Measurements from ENCODE around the gene MICAL3.
A peak's percentile ranks its signal among the peaks of the same experiment; 100 is the strongest.
"Not testable (repeated sequence)": the region's sequence is repeated elsewhere in the genome, so short reads cannot be mapped to it uniquely, and the experiment has no call there.

Gene MICAL3

DNA sequence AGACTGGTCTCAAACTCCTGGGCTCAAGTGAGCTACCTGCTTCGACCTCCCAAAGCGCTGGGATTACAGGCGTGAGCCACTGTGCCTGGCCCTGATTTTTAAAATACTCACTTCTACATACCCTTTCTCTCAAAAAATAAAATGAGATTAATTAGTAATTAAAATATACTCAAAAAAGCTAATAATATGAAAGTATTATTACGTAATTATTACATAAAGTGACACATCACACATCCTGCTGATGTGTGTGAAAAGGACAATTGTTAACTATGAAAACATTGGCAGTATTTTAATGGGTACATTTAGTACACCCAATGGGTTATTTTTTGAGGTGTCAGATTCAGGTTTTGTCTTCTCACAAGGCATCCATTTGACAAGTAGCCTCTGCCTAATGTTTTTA is 21.4 kb upstream of the MICAL3 start:
- no peaks in the 10 kb centered on the region for H3K27me3 ChIP-seq (ENCODE audit: control insufficient read depth in 1 of 2, insufficient read depth in 2 of 2, low read length in 2 of 2)
- no peak overlapping the region for H3K4me3 ChIP-seq (ENCODE audit: low read depth in 1 of 2, low read length in 2 of 2)
- H3K4me1 ChIP-seq (ENCODE audit: insufficient read depth, low read length) = peaks cover 14% of the 10 kb centered on the region
- no peak overlapping the region for H3K27ac ChIP-seq (ENCODE audit: low read depth, low read length)
- no peaks in the 10 kb centered on the region for H3K36me3 ChIP-seq (ENCODE audit: insufficient read depth, low read length)
- H3K9ac ChIP-seq (ENCODE audit: low read length) = no peak overlapping the region
- H3K9me3 ChIP-seq (ENCODE audit: low read length) = no peaks in the 10 kb centered on the region

- H3K27me3 ChIP-seq (ENCODE audit: control insufficient read depth in 1 of 2, insufficient read depth in 2 of 2, low read length in 2 of 2) = no peaks in the 10 kb centered on the region
- peak overlapping the region; percentile 52 for H3K27ac ChIP-seq (ENCODE audit: low read depth, low read length)
- no peaks in the 10 kb centered on the region for H3K9me3 ChIP-seq (ENCODE audit: low read length)
- H3K36me3 ChIP-seq (ENCODE audit: insufficient read depth, low read length) = no peaks in the 10 kb centered on the region
- H3K4me1 ChIP-seq (ENCODE audit: insufficient read depth, low read length) = peaks cover 4% of the 10 kb centered on the region
- H3K9ac ChIP-seq (ENCODE audit: low read length) = no peak overlapping the region
- no peak overlapping the region for H3K4me3 ChIP-seq (ENCODE audit: low read depth in 1 of 2, low read length in 2 of 2)
These were observed 20.3 kb upstream of the MICAL3 start for GRCh38 chr22:18044548-18045271.

- H3K27ac ChIP-seq (ENCODE audit: low read depth, low read length) = no peak overlapping the region
- H3K9me3 ChIP-seq (ENCODE audit: low read length) = no peaks in the 10 kb centered on the region
- H3K4me1 ChIP-seq (ENCODE audit: insufficient read depth, low read length) = peaks cover 4% of the 10 kb centered on the region
- no peaks in the 10 kb centered on the region for H3K36me3 ChIP-seq (ENCODE audit: insufficient read depth, low read length)
- H3K9ac ChIP-seq (ENCODE audit: low read length) = no peak overlapping the region
- H3K4me3 ChIP-seq (ENCODE audit: low read depth in 1 of 2, low read length in 2 of 2) = no peak overlapping the region
- no peaks in the 10 kb centered on the region for H3K27me3 ChIP-seq (ENCODE audit: control insufficient read depth in 1 of 2, insufficient read depth in 2 of 2, low read length in 2 of 2)
These were observed 18.3 kb upstream of the MICAL3 start for GRCh38 chr22:18042685-18043084.

DNA sequence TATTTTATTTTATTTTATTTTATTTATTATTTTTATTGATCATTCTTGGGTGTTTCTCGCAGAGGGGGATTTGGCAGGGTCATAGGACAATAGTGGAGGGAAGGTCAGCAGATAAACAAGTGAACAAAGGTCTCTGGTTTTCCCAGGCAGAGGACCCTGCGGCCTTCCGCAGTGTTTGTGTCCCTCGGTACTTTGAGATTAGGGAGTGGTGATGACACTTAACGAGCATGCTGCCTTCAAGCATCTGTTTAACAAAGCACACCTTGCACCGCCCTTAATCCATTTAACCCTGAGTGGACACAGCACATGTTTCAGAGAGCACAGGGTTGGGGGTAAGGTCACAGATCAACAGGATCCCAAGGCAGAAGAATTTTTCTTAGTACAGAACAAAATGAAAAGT is 16.5 kb upstream of the MICAL3 start:
- not testable (repeated sequence) for H3K9ac ChIP-seq (ENCODE audit: low read length); H3K27me3 ChIP-seq (ENCODE audit: control insufficient read depth in 1 of 2, insufficient read depth in 2 of 2, low read length in 2 of 2); H3K9me3 ChIP-seq (ENCODE audit: low read length); H3K4me1 ChIP-seq (ENCODE audit: insufficient read depth, low read length); H3K27ac ChIP-seq (ENCODE audit: low read depth, low read length); H3K4me3 ChIP-seq (ENCODE audit: low read depth in 1 of 2, low read length in 2 of 2); H3K36me3 ChIP-seq (ENCODE audit: insufficient read depth, low read length)

GRCh38 chr22:18035751-18036150 is 11.4 kb upstream of the MICAL3 start:
- Histone ChIP-seq H3K4me1 (ENCODE audit: insufficient read depth, low read length) (peaks cover 30% of the 10 kb centered on the region), H3K27me3 (ENCODE audit: control insufficient read depth in 1 of 2, insufficient read depth in 2 of 2, low read length in 2 of 2) (no peaks in the 10 kb centered on the region), H3K36me3 (ENCODE audit: insufficient read depth, low read length) (no peaks in the 10 kb centered on the region), H3K4me3 (ENCODE audit: low read depth in 1 of 2, low read length in 2 of 2) (no peak overlapping the region), H3K27ac (ENCODE audit: low read depth, low read length) (no peak overlapping the region), H3K9me3 (ENCODE audit: low read length) (no peaks in the 10 kb centered on the region), H3K9ac (ENCODE audit: low read length) (no peak overlapping the region)

- H3K27me3 ChIP-seq (ENCODE audit: control insufficient read depth in 1 of 2, insufficient read depth in 2 of 2, low read length in 2 of 2) = no peaks in the 10 kb centered on the region
- H3K36me3 ChIP-seq (ENCODE audit: insufficient read depth, low read length) = no peaks in the 10 kb centered on the region
- no peak overlapping the region for H3K9ac ChIP-seq (ENCODE audit: low read length)
- peaks cover 30% of the 10 kb centered on the region for H3K4me1 ChIP-seq (ENCODE audit: insufficient read depth, low read length)
- H3K27ac ChIP-seq (ENCODE audit: low read depth, low read length) = peak overlapping the region; percentile 19
- no peaks in the 10 kb centered on the region for H3K9me3 ChIP-seq (ENCODE audit: low read length)
- no peak overlapping the region for H3K4me3 ChIP-seq (ENCODE audit: low read depth in 1 of 2, low read length in 2 of 2)
These were observed 9.7 kb upstream of the MICAL3 start for GRCh38 chr22:18034076-18034475.

GRCh38 chr22:18033204-18033998 is 9.0 kb upstream of the MICAL3 start:
- Histone ChIP-seq H3K4me3 (ENCODE audit: low read depth in 1 of 2, low read length in 2 of 2) (no peak overlapping the region), H3K27ac (ENCODE audit: low read depth, low read length) (peak overlapping the region; percentile 31), H3K9ac (ENCODE audit: low read length) (no peak overlapping the region), H3K4me1 (ENCODE audit: insufficient read depth, low read length) (peaks cover 30% of the 10 kb centered on the region), H3K9me3 (ENCODE audit: low read length) (no peaks in the 10 kb centered on the region), H3K36me3 (ENCODE audit: insufficient read depth, low read length) (no peaks in the 10 kb centered on the region), H3K27me3 (ENCODE audit: control insufficient read depth in 1 of 2, insufficient read depth in 2 of 2, low read length in 2 of 2) (no peaks in the 10 kb centered on the region)

GRCh38 chr22:18032455-18033101 is 8.2 kb upstream of the MICAL3 start:
- H3K36me3 ChIP-seq (ENCODE audit: insufficient read depth, low read length) = no peaks in the 10 kb centered on the region
- no peaks in the 10 kb centered on the region for H3K27me3 ChIP-seq (ENCODE audit: control insufficient read depth in 1 of 2, insufficient read depth in 2 of 2, low read length in 2 of 2)
- peak overlapping the region; percentile 21 for H3K27ac ChIP-seq (ENCODE audit: low read depth, low read length)
- no peak overlapping the region for H3K9ac ChIP-seq (ENCODE audit: low read length)
- peaks cover 30% of the 10 kb centered on the region for H3K4me1 ChIP-seq (ENCODE audit: insufficient read depth, low read length)
- H3K9me3 ChIP-seq (ENCODE audit: low read length) = no peaks in the 10 kb centered on the region
- H3K4me3 ChIP-seq (ENCODE audit: low read depth in 1 of 2, low read length in 2 of 2) = peak overlapping the region in 1 of 2 donors; percentile 8

DNA sequence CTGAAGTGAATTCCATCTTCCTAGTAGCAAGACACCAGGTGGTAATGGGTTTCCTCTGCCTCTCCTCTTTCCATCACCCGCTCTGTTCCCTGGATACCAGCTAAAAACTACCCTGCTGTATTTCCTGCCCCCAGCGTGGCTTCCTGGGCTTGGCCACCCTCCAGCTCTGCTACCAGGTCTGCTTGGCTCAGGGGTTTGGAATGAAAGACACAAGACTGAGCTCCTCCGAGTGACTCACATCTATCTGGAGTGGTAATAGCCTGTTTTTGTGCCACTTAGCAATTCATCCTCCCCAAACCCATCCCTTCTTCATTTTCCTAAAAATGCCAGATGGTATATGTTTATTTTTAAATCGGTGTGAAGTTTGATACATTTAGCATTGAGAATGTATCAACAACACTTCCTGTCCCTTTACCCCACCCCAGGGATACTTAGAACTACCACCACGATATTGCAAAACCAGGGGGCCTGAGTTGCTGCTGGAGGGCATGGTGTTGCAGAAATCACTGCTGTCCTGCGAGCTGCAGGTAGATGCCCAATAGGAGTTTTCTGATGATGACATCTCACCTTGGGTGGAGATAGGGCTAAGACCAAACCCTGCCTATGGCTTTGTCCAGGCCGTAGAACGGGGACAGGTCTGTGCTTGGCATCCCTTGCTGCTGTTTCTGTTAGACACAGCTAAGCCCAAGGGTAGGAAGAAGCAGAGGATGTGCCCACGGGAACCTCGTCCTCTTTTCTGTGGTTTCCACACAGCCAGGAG is 7.5 kb upstream of the MICAL3 start:
- H3K4me1 ChIP-seq (ENCODE audit: insufficient read depth, low read length) = peaks cover 30% of the 10 kb centered on the region
- no peaks in the 10 kb centered on the region for H3K27me3 ChIP-seq (ENCODE audit: control insufficient read depth in 1 of 2, insufficient read depth in 2 of 2, low read length in 2 of 2)

GRCh38 chr22:18029686-18030267 is 5.4 kb upstream of the MICAL3 start:
- Histone ChIP-seq H3K27me3 (ENCODE audit: control insufficient read depth in 1 of 2, insufficient read depth in 2 of 2, low read length in 2 of 2) (no peaks in the 10 kb centered on the region), H3K9me3 (ENCODE audit: low read length) (no peaks in the 10 kb centered on the region), H3K4me1 (ENCODE audit: insufficient read depth, low read length) (peaks cover 35% of the 10 kb centered on the region), H3K4me3 (ENCODE audit: low read depth in 1 of 2, low read length in 2 of 2) (no peak overlapping the region), H3K36me3 (ENCODE audit: insufficient read depth, low read length) (no peaks in the 10 kb centered on the region), H3K27ac (ENCODE audit: low read depth, low read length) (no peak overlapping the region), H3K9ac (ENCODE audit: low read length) (no peak overlapping the region)

More for the DNA sequence above, 7.5 kb upstream of the MICAL3 start:
- Histone ChIP-seq H3K36me3 (ENCODE audit: insufficient read depth, low read length) (no peaks in the 10 kb centered on the region), H3K9ac (ENCODE audit: low read length) (no peak overlapping the region), H3K27ac (ENCODE audit: low read depth, low read length) (peak overlapping the region; percentile 21), H3K4me3 (ENCODE audit: low read depth in 1 of 2, low read length in 2 of 2) (peak overlapping the region in 1 of 2 donors; percentile 8), H3K9me3 (ENCODE audit: low read length) (no peaks in the 10 kb centered on the region)
